Measurements from ENCODE around the gene ACTL7B.
"Not testable (repeated sequence)": the region's sequence is repeated elsewhere in the genome, so short reads cannot be mapped to it uniquely, and the experiment has no call there.

The ACTL7B gene

GRCh38 chr9:108842610-108843295 lies 13.0 kb downstream of the ACTL7B start:
- Histone ChIP-seq H3K9me3 (ENCODE audit: control insufficient read depth in 2 of 2, low read length in 2 of 2) (no peaks in the 10 kb centered on the region), H3K36me3 (ENCODE audit: control insufficient read depth in 2 of 2, insufficient read depth in 2 of 2, low read length in 2 of 2) (no peaks in the 10 kb centered on the region), H3K27ac (ENCODE audit: low read length) (no peak overlapping the region), H3K27me3 (ENCODE audit: control insufficient read depth in 1 of 2, insufficient read depth in 2 of 2, low read length in 2 of 2) (no peaks in the 10 kb centered on the region), H3K4me1 (ENCODE audit: control insufficient read depth, insufficient read depth, low read length) (no peaks in the 10 kb centered on the region), H3K4me3 (ENCODE audit: low read length in 2 of 2) (no peak overlapping the region), H3K9ac (ENCODE audit: low read length in 2 of 2) (no peak overlapping the region)

- not testable (repeated sequence) for H3K36me3 ChIP-seq (ENCODE audit: control insufficient read depth in 2 of 2, insufficient read depth in 2 of 2, low read length in 2 of 2); H3K4me3 ChIP-seq (ENCODE audit: low read length in 2 of 2); H3K27ac ChIP-seq (ENCODE audit: low read length); H3K9me3 ChIP-seq (ENCODE audit: control insufficient read depth in 2 of 2, low read length in 2 of 2); H3K4me1 ChIP-seq (ENCODE audit: control insufficient read depth, insufficient read depth, low read length); H3K9ac ChIP-seq (ENCODE audit: low read length in 2 of 2); H3K27me3 ChIP-seq (ENCODE audit: control insufficient read depth in 1 of 2, insufficient read depth in 2 of 2, low read length in 2 of 2)
Measured at GRCh38 chr9:108839561-108839960, 16.2 kb downstream of the ACTL7B start.

GRCh38 chr9:108838017-108838416 lies 17.8 kb downstream of the ACTL7B start:
- H3K36me3 ChIP-seq (ENCODE audit: control insufficient read depth in 2 of 2, insufficient read depth in 2 of 2, low read length in 2 of 2) = no peaks in the 10 kb centered on the region
- no peak overlapping the region for H3K4me3 ChIP-seq (ENCODE audit: low read length in 2 of 2)
- no peak overlapping the region for H3K9ac ChIP-seq (ENCODE audit: low read length in 2 of 2)
- no peaks in the 10 kb centered on the region for H3K9me3 ChIP-seq (ENCODE audit: control insufficient read depth in 2 of 2, low read length in 2 of 2)
- no peaks in the 10 kb centered on the region for H3K27me3 ChIP-seq (ENCODE audit: control insufficient read depth in 1 of 2, insufficient read depth in 2 of 2, low read length in 2 of 2)
- no peak overlapping the region for H3K27ac ChIP-seq (ENCODE audit: low read length)
- no peaks in the 10 kb centered on the region for H3K4me1 ChIP-seq (ENCODE audit: control insufficient read depth, insufficient read depth, low read length)

GRCh38 chr9:108837530-108837929 lies 18.3 kb downstream of the ACTL7B start:
- Histone ChIP-seq H3K9ac (ENCODE audit: low read length in 2 of 2) (no peak overlapping the region), H3K4me3 (ENCODE audit: low read length in 2 of 2) (no peak overlapping the region), H3K27ac (ENCODE audit: low read length) (no peak overlapping the region), H3K9me3 (ENCODE audit: control insufficient read depth in 2 of 2, low read length in 2 of 2) (no peaks in the 10 kb centered on the region), H3K4me1 (ENCODE audit: control insufficient read depth, insufficient read depth, low read length) (no peaks in the 10 kb centered on the region), H3K27me3 (ENCODE audit: control insufficient read depth in 1 of 2, insufficient read depth in 2 of 2, low read length in 2 of 2) (no peaks in the 10 kb centered on the region), H3K36me3 (ENCODE audit: control insufficient read depth in 2 of 2, insufficient read depth in 2 of 2, low read length in 2 of 2) (no peaks in the 10 kb centered on the region)

GRCh38 chr9:108836781-108837180 lies 19.0 kb downstream of the ACTL7B start:
- H3K27ac ChIP-seq (ENCODE audit: low read length) = no peak overlapping the region
- H3K27me3 ChIP-seq (ENCODE audit: control insufficient read depth in 1 of 2, insufficient read depth in 2 of 2, low read length in 2 of 2) = no peaks in the 10 kb centered on the region
- no peaks in the 10 kb centered on the region for H3K9me3 ChIP-seq (ENCODE audit: control insufficient read depth in 2 of 2, low read length in 2 of 2)
- H3K4me1 ChIP-seq (ENCODE audit: control insufficient read depth, insufficient read depth, low read length) = no peaks in the 10 kb centered on the region
- H3K4me3 ChIP-seq (ENCODE audit: low read length in 2 of 2) = no peak overlapping the region
- H3K36me3 ChIP-seq (ENCODE audit: control insufficient read depth in 2 of 2, insufficient read depth in 2 of 2, low read length in 2 of 2) = no peaks in the 10 kb centered on the region
- no peak overlapping the region for H3K9ac ChIP-seq (ENCODE audit: low read length in 2 of 2)

- H3K27me3 ChIP-seq (ENCODE audit: control insufficient read depth in 1 of 2, insufficient read depth in 2 of 2, low read length in 2 of 2) = no peaks in the 10 kb centered on the region
- no peak overlapping the region for H3K27ac ChIP-seq (ENCODE audit: low read length)
- no peaks in the 10 kb centered on the region for H3K36me3 ChIP-seq (ENCODE audit: control insufficient read depth in 2 of 2, insufficient read depth in 2 of 2, low read length in 2 of 2)
Measured at GRCh38 chr9:108836319-108836718, 19.5 kb downstream of the ACTL7B start.

GRCh38 chr9:108835831-108836230 lies 20.0 kb downstream of the ACTL7B start:
- Histone ChIP-seq H3K4me3 (ENCODE audit: low read length in 2 of 2) (no peak overlapping the region), H3K9me3 (ENCODE audit: control insufficient read depth in 2 of 2, low read length in 2 of 2) (no peaks in the 10 kb centered on the region), H3K4me1 (ENCODE audit: control insufficient read depth, insufficient read depth, low read length) (no peaks in the 10 kb centered on the region), H3K36me3 (ENCODE audit: control insufficient read depth in 2 of 2, insufficient read depth in 2 of 2, low read length in 2 of 2) (no peaks in the 10 kb centered on the region), H3K9ac (ENCODE audit: low read length in 2 of 2) (no peak overlapping the region), H3K27me3 (ENCODE audit: control insufficient read depth in 1 of 2, insufficient read depth in 2 of 2, low read length in 2 of 2) (no peaks in the 10 kb centered on the region), H3K27ac (ENCODE audit: low read length) (no peak overlapping the region)

More at GRCh38 chr9:108836319-108836718, 19.5 kb downstream of the ACTL7B start:
- Histone ChIP-seq H3K4me3 (ENCODE audit: low read length in 2 of 2) (no peak overlapping the region), H3K9ac (ENCODE audit: low read length in 2 of 2) (no peak overlapping the region), H3K4me1 (ENCODE audit: control insufficient read depth, insufficient read depth, low read length) (no peaks in the 10 kb centered on the region), H3K9me3 (ENCODE audit: control insufficient read depth in 2 of 2, low read length in 2 of 2) (no peaks in the 10 kb centered on the region)

GRCh38 chr9:108834959-108835665 lies 20.7 kb downstream of the ACTL7B start:
- Histone ChIP-seq H3K27me3 (ENCODE audit: control insufficient read depth in 1 of 2, insufficient read depth in 2 of 2, low read length in 2 of 2) (no peaks in the 10 kb centered on the region), H3K9ac (ENCODE audit: low read length in 2 of 2) (no peak overlapping the region), H3K36me3 (ENCODE audit: control insufficient read depth in 2 of 2, insufficient read depth in 2 of 2, low read length in 2 of 2) (no peaks in the 10 kb centered on the region), H3K4me3 (ENCODE audit: low read length in 2 of 2) (no peak overlapping the region), H3K27ac (ENCODE audit: low read length) (no peak overlapping the region), H3K9me3 (ENCODE audit: control insufficient read depth in 2 of 2, low read length in 2 of 2) (no peaks in the 10 kb centered on the region), H3K4me1 (ENCODE audit: control insufficient read depth, insufficient read depth, low read length) (no peaks in the 10 kb centered on the region)

- H3K36me3 ChIP-seq (ENCODE audit: control insufficient read depth in 2 of 2, insufficient read depth in 2 of 2, low read length in 2 of 2) = no peaks in the 10 kb centered on the region
- no peak overlapping the region for H3K9ac ChIP-seq (ENCODE audit: low read length in 2 of 2)
- H3K9me3 ChIP-seq (ENCODE audit: control insufficient read depth in 2 of 2, low read length in 2 of 2) = no peaks in the 10 kb centered on the region
- H3K27ac ChIP-seq (ENCODE audit: low read length) = no peak overlapping the region
- no peaks in the 10 kb centered on the region for H3K27me3 ChIP-seq (ENCODE audit: control insufficient read depth in 1 of 2, insufficient read depth in 2 of 2, low read length in 2 of 2)
- H3K4me3 ChIP-seq (ENCODE audit: low read length in 2 of 2) = no peak overlapping the region
- H3K4me1 ChIP-seq (ENCODE audit: control insufficient read depth, insufficient read depth, low read length) = no peaks in the 10 kb centered on the region
Measured at GRCh38 chr9:108832179-108832500, 23.6 kb downstream of the ACTL7B start.

GRCh38 chr9:108831496-108832178 lies 24.1 kb downstream of the ACTL7B start:
- Histone ChIP-seq H3K4me1 (ENCODE audit: control insufficient read depth, insufficient read depth, low read length) (no peaks in the 10 kb centered on the region), H3K9ac (ENCODE audit: low read length in 2 of 2) (no peak overlapping the region), H3K27me3 (ENCODE audit: control insufficient read depth in 1 of 2, insufficient read depth in 2 of 2, low read length in 2 of 2) (no peaks in the 10 kb centered on the region), H3K9me3 (ENCODE audit: control insufficient read depth in 2 of 2, low read length in 2 of 2) (no peaks in the 10 kb centered on the region), H3K4me3 (ENCODE audit: low read length in 2 of 2) (no peak overlapping the region), H3K36me3 (ENCODE audit: control insufficient read depth in 2 of 2, insufficient read depth in 2 of 2, low read length in 2 of 2) (no peaks in the 10 kb centered on the region), H3K27ac (ENCODE audit: low read length) (no peak overlapping the region)

GRCh38 chr9:108830272-108830671 lies 25.5 kb downstream of the ACTL7B start:
- H3K4me3 ChIP-seq (ENCODE audit: low read length in 2 of 2) = no peak overlapping the region
- H3K36me3 ChIP-seq (ENCODE audit: control insufficient read depth in 2 of 2, insufficient read depth in 2 of 2, low read length in 2 of 2) = no peaks in the 10 kb centered on the region
- H3K9me3 ChIP-seq (ENCODE audit: control insufficient read depth in 2 of 2, low read length in 2 of 2) = no peaks in the 10 kb centered on the region
- H3K4me1 ChIP-seq (ENCODE audit: control insufficient read depth, insufficient read depth, low read length) = no peaks in the 10 kb centered on the region
- H3K9ac ChIP-seq (ENCODE audit: low read length in 2 of 2) = no peak overlapping the region
- H3K27me3 ChIP-seq (ENCODE audit: control insufficient read depth in 1 of 2, insufficient read depth in 2 of 2, low read length in 2 of 2) = no peaks in the 10 kb centered on the region
- H3K27ac ChIP-seq (ENCODE audit: low read length) = no peak overlapping the region
